GM18951 (cell line): ENCODE results near the gene FGF13.

Experiments
- POLR2A ChIP-seq: IDR thresholded peaks from 4 replicates; pipeline ENCODE4 v1.6.1; 2011; ENCODE audit warnings: mild to moderate bottlenecking; ENCODE audit not compliant: insufficient read length, insufficient read depth; ENCODE audit errors: extremely low read depth
- in situ Hi-C: fragments of 300-500 bp; cut with MboI; formaldehyde crosslinking; loops from one replicate; pipeline ENCODE4 v1.12.0; 2022; ENCODE audit warnings: low sequenced_read_pairs, mixed read lengths, inconsistent platforms; ENCODE audit not compliant: unreplicated experiment

The FGF13 gene

GRCh38 chrX:138711399-138712347 is at the start of gene FGF13:
Gene FGF13 (minus strand): TSS chrX:138711717. CDS start chrX:138711003, 714 bp downstream.
- in situ Hi-C loops, result no loop called here
- TF ChIP-seq POLR2A, result no peak

GRCh38 chrX:138759217-138759943 is 47.9 kb upstream of the FGF13 start:
- in situ Hi-C loops, result no loop called here
- no peak for TF ChIP-seq POLR2A

GRCh38 chrX:138756234-138756633 is 44.7 kb upstream of the FGF13 start:
- TF ChIP-seq POLR2A, result no peak
- in situ Hi-C loops, result no loop called here

- no peak for TF ChIP-seq POLR2A
- in situ Hi-C loops, result no loop called here
Measured at GRCh38 chrX:138754861-138755260, 43.3 kb upstream of the FGF13 start.

GRCh38 chrX:138748480-138748879 is 37.0 kb upstream of the FGF13 start:
- no peak for TF ChIP-seq POLR2A
- in situ Hi-C loops, result no loop called here

- in situ Hi-C loops, result no loop called here
- TF ChIP-seq POLR2A, result no peak
Measured at GRCh38 chrX:138745196-138745595, 33.7 kb upstream of the FGF13 start.

GRCh38 chrX:138742217-138742616 is 30.7 kb upstream of the FGF13 start:
- TF ChIP-seq POLR2A, result no peak
- in situ Hi-C loops, result no loop called here

- no peak for TF ChIP-seq POLR2A
- in situ Hi-C loops, result no loop called here
Measured at GRCh38 chrX:138740341-138740740, 28.8 kb upstream of the FGF13 start.

- TF ChIP-seq POLR2A, result no peak
- in situ Hi-C loops, result no loop called here
Measured at GRCh38 chrX:138723301-138723700, 11.8 kb upstream of the FGF13 start.

- TF ChIP-seq POLR2A, result no peak
- in situ Hi-C loops, result no loop called here
Measured at GRCh38 chrX:138719396-138719795, 7.9 kb upstream of the FGF13 start.

GRCh38 chrX:138718941-138719340 is 7.4 kb upstream of the FGF13 start:
- TF ChIP-seq POLR2A, result no peak
- in situ Hi-C loops, result no loop called here

GRCh38 chrX:138710866-138711341 is 613 bp downstream of the FGF13 start:
- in situ Hi-C loops, result no loop called here
- TF ChIP-seq POLR2A, result no peak
